Measurements from ENCODE around the gene FEV. TPM values are rescaled to one million over a fixed set of nuclear protein-coding genes. Genes with fewer than 3 reads are reported as not detected.

The FEV gene
- polyA plus RNA-seq, 1 donor from 2014 or later: not detected

GRCh38 chr2:218958276-218958675 lies 26.7 kb downstream of the FEV start:
- Histone ChIP-seq H3K4me2 (ENCODE audit: low read length) (no peak overlapping the region), H3K79me2 (replicated peaks; ENCODE audit: insufficient read depth, low read length) (no peaks in the 10 kb centered on the region), H3K36me3 (ENCODE audit: insufficient read depth, low read length) (no peaks in the 10 kb centered on the region), H2AFZ (ENCODE audit: low read depth, low read length) (no peak overlapping the region), H3K27ac (ENCODE audit: low read length) (no peak overlapping the region), H3K27me3 (ENCODE audit: insufficient read depth, low read depth, low read length) (peaks cover 22% of the 10 kb centered on the region), H3K9me2 (ENCODE audit: insufficient read depth, low read length) (no peaks in the 10 kb centered on the region), H3K9ac (ENCODE audit: low read length) (no peak overlapping the region), H3K4me3 (ENCODE audit: low read length) (peak overlapping the region; percentile 71), H3K9me3 (ENCODE audit: low read length) (no peaks in the 10 kb centered on the region), H4K20me1 (ENCODE audit: insufficient read depth) (no peaks in the 10 kb centered on the region), H3F3A (ENCODE audit: insufficient read depth, low read length, poor library complexity, severe bottlenecking) (no peaks in the 10 kb centered on the region)
- no peak for TF ChIP-seq REST (IDR thresholded peaks at IDR 0.05; ENCODE audit: borderline replicate concordance)
- no peak for TF ChIP-seq EP300 (conservative IDR thresholded peaks at IDR 0.05; ENCODE audit: poor library complexity, severe bottlenecking)
- TF ChIP-seq RAD21 (conservative IDR thresholded peaks at IDR 0.05): no peak
- TF ChIP-seq POLR2AphosphoS5 (IDR thresholded peaks at IDR 0.05): no peak
- no peak for TF ChIP-seq MXI1 (conservative IDR thresholded peaks at IDR 0.05; ENCODE audit: poor library complexity, severe bottlenecking)
- TF ChIP-seq, protein P1, sequence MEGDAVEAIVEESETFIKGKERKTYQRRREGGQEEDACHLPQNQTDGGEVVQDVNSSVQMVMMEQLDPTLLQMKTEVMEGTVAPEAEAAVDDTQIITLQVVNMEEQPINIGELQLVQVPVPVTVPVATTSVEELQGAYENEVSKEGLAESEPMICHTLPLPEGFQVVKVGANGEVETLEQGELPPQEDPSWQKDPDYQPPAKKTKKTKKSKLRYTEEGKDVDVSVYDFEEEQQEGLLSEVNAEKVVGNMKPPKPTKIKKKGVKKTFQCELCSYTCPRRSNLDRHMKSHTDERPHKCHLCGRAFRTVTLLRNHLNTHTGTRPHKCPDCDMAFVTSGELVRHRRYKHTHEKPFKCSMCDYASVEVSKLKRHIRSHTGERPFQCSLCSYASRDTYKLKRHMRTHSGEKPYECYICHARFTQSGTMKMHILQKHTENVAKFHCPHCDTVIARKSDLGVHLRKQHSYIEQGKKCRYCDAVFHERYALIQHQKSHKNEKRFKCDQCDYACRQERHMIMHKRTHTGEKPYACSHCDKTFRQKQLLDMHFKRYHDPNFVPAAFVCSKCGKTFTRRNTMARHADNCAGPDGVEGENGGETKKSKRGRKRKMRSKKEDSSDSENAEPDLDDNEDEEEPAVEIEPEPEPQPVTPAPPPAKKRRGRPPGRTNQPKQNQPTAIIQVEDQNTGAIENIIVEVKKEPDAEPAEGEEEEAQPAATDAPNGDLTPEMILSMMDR (IDR thresholded peaks at IDR 0.05; ENCODE audit: poor library complexity, severe bottlenecking): no peak
- no peak for TF ChIP-seq SMC3 (conservative IDR thresholded peaks at IDR 0.05; ENCODE audit: poor library complexity)
- TF ChIP-seq TAF1 (IDR thresholded peaks at IDR 0.05; ENCODE audit: low read depth): no peak
- TF ChIP-seq EZH2 (IDR thresholded peaks at IDR 0.05; ENCODE audit: borderline replicate concordance, insufficient read depth, low read length, poor library complexity, severe bottlenecking): no peak

DNA sequence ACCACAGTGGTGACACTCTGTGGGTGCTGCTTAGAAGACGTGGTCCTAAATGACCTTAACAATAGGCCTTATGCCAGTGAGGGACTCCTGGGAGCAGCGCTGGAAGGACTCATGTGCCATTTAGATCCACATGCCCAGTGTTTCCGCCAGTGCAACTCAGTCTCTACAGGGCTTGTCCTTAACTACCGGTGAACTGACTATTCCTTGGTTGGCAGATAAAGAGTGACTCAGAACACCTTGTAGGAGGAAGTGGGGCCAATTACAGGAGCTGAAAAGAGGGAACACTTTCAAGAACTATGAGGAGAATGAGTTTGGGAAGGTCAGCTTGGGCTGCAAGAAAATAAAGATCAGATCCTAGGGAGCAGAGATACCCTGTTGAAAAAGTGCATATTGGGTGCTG lies 27.3 kb downstream of the FEV start:
- H3K4me3 ChIP-seq (ENCODE audit: low read length): no peak overlapping the region

More for the DNA sequence above, 27.3 kb downstream of the FEV start:
- H3F3A ChIP-seq (ENCODE audit: insufficient read depth, low read length, poor library complexity, severe bottlenecking): no peaks in the 10 kb centered on the region
- no peaks in the 10 kb centered on the region for H3K9me3 ChIP-seq (ENCODE audit: low read length)
- no peaks in the 10 kb centered on the region for H3K79me2 ChIP-seq (replicated peaks; ENCODE audit: insufficient read depth, low read length)
- H2AFZ ChIP-seq (ENCODE audit: low read depth, low read length): no peak overlapping the region
- no peaks in the 10 kb centered on the region for H3K9me2 ChIP-seq (ENCODE audit: insufficient read depth, low read length)
- no peak overlapping the region for H3K4me2 ChIP-seq (ENCODE audit: low read length)
- no peaks in the 10 kb centered on the region for H4K20me1 ChIP-seq (ENCODE audit: insufficient read depth)
- peaks cover 22% of the 10 kb centered on the region for H3K27me3 ChIP-seq (ENCODE audit: insufficient read depth, low read depth, low read length)
- H3K9ac ChIP-seq (ENCODE audit: low read length): no peak overlapping the region
- no peak for TF ChIP-seq EP300 (conservative IDR thresholded peaks at IDR 0.05; ENCODE audit: poor library complexity, severe bottlenecking)
- TF ChIP-seq TAF1 (IDR thresholded peaks at IDR 0.05; ENCODE audit: low read depth): no peak
- no peak for TF ChIP-seq POLR2AphosphoS5 (IDR thresholded peaks at IDR 0.05)
- TF ChIP-seq, protein P1 (IDR thresholded peaks at IDR 0.05; ENCODE audit: poor library complexity, severe bottlenecking): no peak
- TF ChIP-seq RAD21 (conservative IDR thresholded peaks at IDR 0.05): no peak
- no peak for TF ChIP-seq SMC3 (conservative IDR thresholded peaks at IDR 0.05; ENCODE audit: poor library complexity)
- no peak for TF ChIP-seq MXI1 (conservative IDR thresholded peaks at IDR 0.05; ENCODE audit: poor library complexity, severe bottlenecking)
- TF ChIP-seq EZH2 (IDR thresholded peaks at IDR 0.05; ENCODE audit: borderline replicate concordance, insufficient read depth, low read length, poor library complexity, severe bottlenecking): no peak
- no peak for TF ChIP-seq REST (IDR thresholded peaks at IDR 0.05; ENCODE audit: borderline replicate concordance)
- H3K27ac ChIP-seq (ENCODE audit: low read length): no peak overlapping the region
- H3K36me3 ChIP-seq (ENCODE audit: insufficient read depth, low read length): no peaks in the 10 kb centered on the region
